ENCODE results near the gene DIPK1B.

- TF ChIP-seq YY1 (IDR thresholded peaks at IDR 0.05; ENCODE audit: insufficient read depth, insufficient read length), result no peak
- no peak for TF ChIP-seq ZNF274 (IDR thresholded peaks at IDR 0.05; ENCODE audit: low read depth, low read length)
These were observed 31.4 kb downstream of the DIPK1B start for GRCh38 chr9:136743639-136744211.
